Measurements from ENCODE around the gene SMARCD2. TPM values are rescaled to one million over a fixed set of nuclear protein-coding genes. Genes with fewer than 3 reads are reported as not detected.

The SMARCD2 gene
- total RNA-seq, 2 experiments from 2014 or later = 129 to 138 TPM

- POLR2A ChIA-PET = interaction anchor here (0.6 to 4.3 kb wide), 3 partner anchors 14 to 51 kb away, joined by 3 to 21 read pairs (median 4); partner anchors contain the start of genes CCDC47 and DDX42
- H3K27ac Mint-ChIP-seq = peak overlapping the region; percentile 67
- no peak overlapping the region for H3K4me3 Mint-ChIP-seq
- DNase-seq (no peak), ATAC-seq (ENCODE audit: low read depth) (no peak)
- H3K27me3 Mint-ChIP-seq = no peaks in the 10 kb centered on the region
- H3K9me3 Mint-ChIP-seq = no peaks in the 10 kb centered on the region
- H3K4me1 Mint-ChIP-seq = peaks cover 41% of the 10 kb centered on the region
- H3K36me3 Mint-ChIP-seq = peaks cover 37% of the 10 kb centered on the region
Measured at GRCh38 chr17:63824362-63824761, 18.1 kb downstream of the SMARCD2 start.

DNA sequence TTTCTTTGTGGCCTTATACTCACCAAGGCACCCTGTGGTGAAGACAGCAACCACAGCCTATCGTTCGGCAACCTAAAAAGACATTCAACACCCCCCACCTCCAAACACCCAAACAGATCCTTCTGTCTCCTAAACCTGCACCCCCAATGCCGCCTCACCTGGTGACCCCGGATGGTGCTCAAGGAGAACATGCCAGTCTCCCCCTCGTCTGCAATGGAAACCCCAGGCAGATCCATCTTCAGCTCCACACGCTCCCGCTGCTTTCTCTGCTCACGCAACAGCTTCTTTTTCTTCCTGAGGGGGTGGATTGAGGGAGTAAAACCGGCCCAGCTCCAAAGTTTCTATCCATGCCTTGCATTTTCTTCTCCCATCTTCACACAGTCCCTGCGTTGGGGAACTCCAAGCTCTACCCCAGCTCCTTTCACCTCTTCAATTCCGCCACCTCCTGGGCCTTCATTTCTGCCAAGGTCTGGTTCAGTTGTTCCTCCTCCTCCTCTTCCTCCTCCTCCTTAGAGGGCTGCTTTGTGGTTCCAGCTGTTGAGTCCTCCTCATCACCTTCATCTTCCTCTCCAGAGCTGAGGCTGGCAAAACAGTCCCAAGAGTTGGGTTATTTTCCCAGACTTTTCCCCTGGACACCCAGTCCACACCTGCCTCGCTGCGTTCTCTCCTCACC, 18.7 kb downstream of the SMARCD2 start:
- POLR2A ChIA-PET = interaction anchor here (0.6 to 1.3 kb wide), 2 partner anchors 15 to 30 kb away, joined by 3 to 4 read pairs; no protein-coding TSS in a partner anchor
- Mint-ChIP-seq H3K27ac (peak overlapping the region; percentile 67), H3K36me3 (peaks cover 36% of the 10 kb centered on the region), H3K4me1 (peaks cover 39% of the 10 kb centered on the region), H3K9me3 (no peaks in the 10 kb centered on the region), H3K4me3 (no peak overlapping the region), H3K27me3 (no peaks in the 10 kb centered on the region)
- ATAC-seq (ENCODE audit: low read depth) (no peak), DNase-seq (no peak)

DNA sequence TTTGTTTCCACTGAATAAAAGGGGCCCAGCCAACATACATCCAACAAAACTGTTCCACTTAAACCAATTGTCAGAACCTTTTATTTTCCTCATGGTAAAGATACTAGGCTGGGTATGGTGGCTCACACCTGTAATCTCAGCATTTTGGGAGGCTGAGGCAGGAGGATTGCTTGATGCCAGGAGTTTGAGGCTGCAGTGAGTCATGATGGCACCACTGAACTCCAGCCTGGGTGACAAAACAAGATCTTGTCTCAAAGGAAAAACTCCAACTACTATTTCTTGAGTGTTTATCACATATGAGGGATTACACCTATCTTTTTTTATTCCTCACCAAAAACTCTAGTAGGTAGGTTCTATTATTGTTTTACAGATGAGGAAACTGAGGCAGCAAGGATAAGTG, 19.9 kb downstream of the SMARCD2 start:
- H3K9me3 Mint-ChIP-seq = no peaks in the 10 kb centered on the region
- no peak for DNase-seq
- peaks cover 30% of the 10 kb centered on the region for H3K4me1 Mint-ChIP-seq
- POLR2A ChIA-PET = no interaction called here
- ATAC-seq (ENCODE audit: low read depth) = no peak
- H3K4me3 Mint-ChIP-seq = no peak overlapping the region
- no peaks in the 10 kb centered on the region for H3K27me3 Mint-ChIP-seq
- H3K36me3 Mint-ChIP-seq = peaks cover 41% of the 10 kb centered on the region
- H3K27ac Mint-ChIP-seq = no peak overlapping the region

DNA sequence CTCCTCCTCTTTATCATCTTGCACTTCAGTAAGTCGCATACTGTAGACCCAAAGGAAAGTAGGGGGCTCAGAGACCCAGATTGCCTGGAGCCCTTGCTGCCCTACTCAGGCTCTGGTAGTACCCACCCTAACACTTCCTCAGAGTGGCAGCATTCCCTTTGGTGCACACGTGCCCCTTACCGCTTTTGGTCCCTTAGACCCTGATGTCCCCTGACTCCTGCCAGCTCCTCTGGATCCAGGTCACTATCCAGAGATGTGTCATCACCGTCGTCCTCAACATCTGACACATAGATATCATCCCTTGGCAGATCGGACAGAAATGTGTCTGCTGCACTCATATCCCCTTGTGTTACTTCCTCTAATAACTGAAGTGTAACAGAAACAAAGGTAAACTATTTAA, 20.7 kb downstream of the SMARCD2 start:
- no peaks in the 10 kb centered on the region for H3K27me3 Mint-ChIP-seq
- H3K27ac Mint-ChIP-seq = peak overlapping the region; percentile 42
- H3K36me3 Mint-ChIP-seq = peaks cover 41% of the 10 kb centered on the region
- H3K4me3 Mint-ChIP-seq = peak overlapping the region; percentile 45
- POLR2A ChIA-PET = interaction anchor here (1.4 kb wide), 1 partner anchor 48 kb away, joined by 9 read pairs; the partner anchor contains the start of genes CCDC47 and DDX42
- peaks cover 30% of the 10 kb centered on the region for H3K4me1 Mint-ChIP-seq
- DNase-seq (no peak), ATAC-seq (ENCODE audit: low read depth) (no peak)
- no peaks in the 10 kb centered on the region for H3K9me3 Mint-ChIP-seq

GRCh38 chr17:63820963-63821561, 21.4 kb downstream of the SMARCD2 start:
- no peak for ATAC-seq (ENCODE audit: low read depth)
- H3K4me3 Mint-ChIP-seq = peak overlapping the region; percentile 52

DNA sequence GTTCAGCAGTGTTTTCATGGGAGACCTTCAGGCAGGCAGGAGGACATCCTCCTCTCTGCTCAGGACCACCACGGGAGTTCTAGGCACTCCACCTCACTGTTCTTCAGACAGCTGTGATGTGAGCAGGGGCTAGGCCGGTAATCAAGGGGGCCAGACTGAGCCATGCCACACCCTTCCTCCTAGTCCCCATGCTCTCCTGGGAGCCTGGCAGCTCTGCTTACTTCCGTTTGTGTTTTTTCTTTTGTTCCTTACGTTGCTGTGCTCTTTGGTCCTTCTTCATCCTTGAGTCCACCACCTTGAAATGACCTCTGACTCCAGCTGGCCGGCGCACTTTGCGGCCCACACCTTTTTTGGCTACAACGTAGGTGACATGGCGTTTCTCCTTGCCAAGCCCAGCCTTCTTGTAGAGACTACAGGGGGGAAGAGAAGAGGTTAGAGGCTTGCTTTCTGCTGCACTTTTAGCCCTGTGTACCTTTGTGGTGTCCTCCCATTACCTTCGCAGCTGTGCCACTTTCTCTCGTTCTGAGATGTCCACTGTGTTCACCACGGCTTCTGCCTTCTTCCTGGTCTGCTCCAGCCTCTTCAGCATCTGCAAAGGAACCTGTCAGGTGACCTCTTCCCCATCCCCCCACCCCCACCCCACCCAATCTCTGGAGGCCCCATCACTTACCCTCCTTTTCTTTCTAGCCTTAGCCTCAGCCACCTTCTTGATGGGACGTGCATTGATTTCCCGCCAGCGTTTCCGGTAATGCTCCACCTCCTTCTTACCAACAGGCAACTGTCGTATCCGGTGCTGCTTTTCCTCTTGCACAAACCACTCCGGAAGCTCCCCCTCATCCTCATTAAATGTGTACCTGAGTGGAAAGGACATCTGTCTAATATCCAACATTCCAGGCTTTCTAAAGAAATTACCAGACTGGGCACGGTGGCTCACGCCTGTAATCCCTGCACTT, 22.6 kb downstream of the SMARCD2 start:
- Mint-ChIP-seq H3K4me3 (peak overlapping the region; percentile 71), H3K36me3 (peaks cover 41% of the 10 kb centered on the region), H3K9me3 (no peaks in the 10 kb centered on the region), H3K4me1 (peaks cover 17% of the 10 kb centered on the region), H3K27me3 (no peaks in the 10 kb centered on the region), H3K27ac (peak overlapping the region; percentile 65)
- ATAC-seq (ENCODE audit: low read depth) (peak; percentile 37), DNase-seq (no peak)
- POLR2A ChIA-PET = interaction anchor here (1.4 kb wide), 1 partner anchor 46 kb away, joined by 9 read pairs; the partner anchor contains the start of genes CCDC47 and DDX42

More at GRCh38 chr17:63820963-63821561, 21.4 kb downstream of the SMARCD2 start:
- Mint-ChIP-seq H3K27ac (peak overlapping the region; percentile 68), H3K36me3 (peaks cover 41% of the 10 kb centered on the region), H3K27me3 (no peaks in the 10 kb centered on the region), H3K9me3 (no peaks in the 10 kb centered on the region), H3K4me1 (peaks cover 28% of the 10 kb centered on the region)
- no peak for DNase-seq
- POLR2A ChIA-PET = interaction anchor here (1.4 kb wide), 1 partner anchor 48 kb away, joined by 9 read pairs; the partner anchor contains the start of genes CCDC47 and DDX42

DNA sequence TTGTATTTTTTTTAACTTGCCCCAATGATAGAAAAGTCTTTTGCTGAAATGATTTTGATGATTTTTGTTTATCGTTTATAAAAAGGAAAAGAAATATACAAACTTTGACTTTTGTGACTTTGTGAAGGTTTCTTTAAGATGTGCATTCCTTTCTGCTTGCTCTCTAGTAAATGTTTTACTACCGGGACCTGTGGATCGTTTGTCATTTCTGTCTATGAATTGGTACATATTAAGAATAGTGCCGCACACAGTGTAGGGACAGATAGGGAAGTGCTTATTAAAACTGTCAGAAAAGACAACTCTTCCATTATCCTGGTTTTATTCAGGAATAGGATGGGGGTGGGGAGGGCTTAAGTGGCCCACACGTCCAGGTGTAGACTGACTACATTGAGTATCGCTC, 23.4 kb downstream of the SMARCD2 start:
- no peaks in the 10 kb centered on the region for H3K27me3 Mint-ChIP-seq
- POLR2A ChIA-PET = interaction anchor here (1.0 kb wide), 1 partner anchor 119 kb away, joined by 3 read pairs; the partner anchor contains the start of gene LIMD2

DNA sequence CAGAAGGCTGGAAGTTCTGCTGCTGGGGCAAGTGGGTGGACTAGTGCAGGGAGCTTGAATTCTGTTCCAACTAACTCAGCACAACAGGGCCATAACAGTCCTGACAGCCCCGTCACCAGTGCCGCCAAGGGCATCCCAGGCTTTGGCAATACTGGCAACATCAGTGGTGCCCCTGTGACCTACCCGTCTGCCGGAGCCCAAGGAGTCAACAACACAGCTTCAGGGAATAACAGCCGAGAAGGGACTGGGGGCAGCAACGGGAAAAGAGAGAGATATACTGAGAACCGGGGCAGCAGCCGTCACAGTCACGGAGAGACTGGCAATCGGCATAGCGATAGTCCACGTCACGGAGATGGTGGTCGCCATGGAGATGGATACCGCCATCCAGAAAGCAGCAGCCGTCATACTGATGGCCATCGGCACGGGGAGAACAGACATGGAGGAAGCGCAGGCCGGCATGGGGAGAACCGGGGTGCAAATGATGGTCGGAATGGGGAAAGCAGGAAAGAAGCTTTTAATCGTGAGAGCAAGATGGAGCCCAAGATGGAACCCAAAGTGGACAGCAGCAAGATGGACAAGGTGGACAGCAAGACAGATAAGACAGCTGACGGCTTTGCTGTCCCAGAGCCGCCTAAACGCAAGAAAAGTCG, 24.6 kb downstream of the SMARCD2 start:
- ATAC-seq (ENCODE audit: low read depth) = no peak
- peaks cover 33% of the 10 kb centered on the region for H3K36me3 Mint-ChIP-seq

More for the DNA sequence above, 23.4 kb downstream of the SMARCD2 start:
- Mint-ChIP-seq H3K27ac (peak overlapping the region; percentile 20), H3K4me3 (no peak overlapping the region), H3K4me1 (peaks cover 15% of the 10 kb centered on the region), H3K9me3 (no peaks in the 10 kb centered on the region), H3K36me3 (peaks cover 35% of the 10 kb centered on the region)
- ATAC-seq (ENCODE audit: low read depth) (no peak), DNase-seq (no peak)

GRCh38 chr17:63816669-63817068, 25.8 kb downstream of the SMARCD2 start:
- POLR2A ChIA-PET = no interaction called here
- peaks cover 8% of the 10 kb centered on the region for H3K4me1 Mint-ChIP-seq
- DNase-seq (no peak), ATAC-seq (ENCODE audit: low read depth) (no peak)
- H3K36me3 Mint-ChIP-seq = peaks cover 33% of the 10 kb centered on the region
- no peak overlapping the region for H3K4me3 Mint-ChIP-seq
- H3K27me3 Mint-ChIP-seq = no peaks in the 10 kb centered on the region
- H3K9me3 Mint-ChIP-seq = no peaks in the 10 kb centered on the region
- H3K27ac Mint-ChIP-seq = no peak overlapping the region

More for the DNA sequence above, 24.6 kb downstream of the SMARCD2 start:
- DNase-seq = no peak
- POLR2A ChIA-PET = interaction anchor here (0.9 to 1.2 kb wide), 3 partner anchors 45 to 120 kb away, joined by 3 to 5 read pairs (median 3); partner anchors contain the start of gene LIMD2
- Mint-ChIP-seq H3K4me3 (no peak overlapping the region), H3K9me3 (no peaks in the 10 kb centered on the region), H3K27ac (peak overlapping the region; percentile 27), H3K4me1 (peaks cover 14% of the 10 kb centered on the region), H3K27me3 (no peaks in the 10 kb centered on the region)

DNA sequence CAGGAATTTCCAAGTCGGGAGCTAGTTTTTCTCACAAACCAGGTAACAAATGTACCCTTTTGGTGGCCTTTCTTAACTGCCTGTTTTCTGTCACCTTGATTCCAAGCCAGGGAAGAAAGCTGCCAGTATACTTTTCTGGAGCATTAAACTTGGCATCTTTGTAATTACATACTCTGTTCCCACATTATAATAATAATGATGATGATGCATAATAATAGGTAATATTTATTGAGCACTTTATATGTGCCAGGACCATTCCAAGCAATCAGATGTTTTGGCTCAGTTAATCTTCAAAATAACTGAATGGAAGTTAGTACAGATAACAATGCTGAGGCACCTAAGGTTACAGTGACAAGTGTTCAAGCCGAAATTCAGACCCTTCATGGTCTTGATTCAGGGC, 26.4 kb downstream of the SMARCD2 start:
- Mint-ChIP-seq H3K9me3 (no peaks in the 10 kb centered on the region), H3K4me3 (no peak overlapping the region), H3K36me3 (peaks cover 35% of the 10 kb centered on the region), H3K27ac (no peak overlapping the region), H3K27me3 (no peaks in the 10 kb centered on the region), H3K4me1 (peaks cover 7% of the 10 kb centered on the region)
- DNase-seq (no peak), ATAC-seq (ENCODE audit: low read depth) (no peak)
- POLR2A ChIA-PET = no interaction called here

- Mint-ChIP-seq H3K27me3 (no peaks in the 10 kb centered on the region), H3K9me3 (no peaks in the 10 kb centered on the region), H3K36me3 (peaks cover 44% of the 10 kb centered on the region), H3K4me3 (no peak overlapping the region), H3K27ac (peak overlapping the region; percentile 25), H3K4me1 (peaks cover 4% of the 10 kb centered on the region)
- POLR2A ChIA-PET = interaction anchor here (0.7 to 2.2 kb wide), 3 partner anchors 37 to 247 kb away, joined by 3 to 6 read pairs (median 4); partner anchors contain the start of genes CCDC47 and DDX42
- no peak for DNase-seq
- no peak for ATAC-seq (ENCODE audit: low read depth)
Measured at GRCh38 chr17:63809970-63810369, 32.5 kb downstream of the SMARCD2 start.

DNA sequence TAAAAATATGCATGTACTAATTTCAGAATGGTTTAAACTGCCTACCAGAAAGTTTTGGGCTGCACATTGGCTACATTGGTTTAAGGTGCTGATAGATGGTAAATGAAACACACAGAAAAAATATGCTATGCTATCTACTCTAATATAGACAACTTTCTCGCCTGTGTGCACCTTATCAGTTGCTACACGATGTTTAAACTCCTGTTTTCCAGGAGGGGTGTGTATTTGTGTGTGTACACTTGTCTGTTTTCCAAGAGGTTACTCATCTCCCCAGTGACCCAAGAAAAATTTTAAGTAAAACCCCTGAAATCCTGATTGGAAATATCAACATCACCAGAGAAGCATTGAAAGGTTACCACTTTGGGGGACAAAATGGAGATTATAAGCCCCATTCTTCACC, 36.9 kb downstream of the SMARCD2 start:
- Mint-ChIP-seq H3K27me3 (no peaks in the 10 kb centered on the region), H3K9me3 (no peaks in the 10 kb centered on the region), H3K36me3 (peaks cover 38% of the 10 kb centered on the region), H3K4me1 (peaks cover 5% of the 10 kb centered on the region), H3K4me3 (no peak overlapping the region), H3K27ac (no peak overlapping the region)
- POLR2A ChIA-PET = no interaction called here
- DNase-seq (no peak), ATAC-seq (ENCODE audit: low read depth) (no peak)

All from activated naive CD8-positive, alpha-beta T cell treated with anti-CD3 and anti-CD28 coated beads, Interleukin-2, amount 10 ng/mL, durations not matched to agents 7 days and 5 days (primary cell).